HEK293 (cell line): Measurements from ENCODE around the gene INTS7.

Experiments used
- CTCF ChIA-PET: fragments of 350-600 bp; formaldehyde crosslinking; extraction: SDS; loops from one replicate; lab custom pipeline; 2021; ENCODE audit warnings: antibody characterized with exemption; lab: Yijun Ruan, JAX
- POLR2A ChIA-PET: fragments of 300-600 bp; formaldehyde crosslinking; extraction: SDS; loops from one replicate; lab custom pipeline; 2020; ENCODE audit warnings: antibody characterized with exemption, inconsistent platforms; lab: Yijun Ruan, JAX
- H3K27ac ChIP-seq: fragments of 200-500 bp; sonication (Bioruptor generic); 2 replicates; pipeline ENCODE4 v1.5.1; 2014; ENCODE audit warnings: low read depth, low read length, control low read depth, inconsistent platforms; ENCODE audit errors: extremely low read depth
- H3K36me3 ChIP-seq, 2 experiments: fragments of 200-500 bp in 1 of 2; sonication (Bioruptor generic) in 1 of 2; 1 replicate in 1 of 2; 2 replicates in 1 of 2; pipeline ENCODE4 v1.5.1; 2014 to 2017; ENCODE audit warnings: inconsistent platforms in 2 of 2, low read length in 2 of 2; ENCODE audit not compliant: control insufficient read depth in 2 of 2, insufficient read depth in 1 of 2
- H3K4me1 ChIP-seq: fragments of 200-500 bp; sonication (Bioruptor generic); 2 replicates; pipeline ENCODE4 v1.5.1; 2014; ENCODE audit warnings: mild to moderate bottlenecking, low read length, inconsistent platforms; ENCODE audit not compliant: control insufficient read depth, insufficient read depth
- H3K4me3 ChIP-seq: 2 replicates; pipeline ENCODE4 v1.5.1; 2011; ENCODE audit warnings: low read depth, mild to moderate bottlenecking, control low read depth, low read length, moderate library complexity
- H3K9me3 ChIP-seq: fragments of 200-500 bp; sonication (Bioruptor generic); 2 replicates; pipeline ENCODE4 v1.5.1; 2014; ENCODE audit warnings: low read depth, low read length, inconsistent platforms; ENCODE audit not compliant: control insufficient read depth, insufficient read depth
- GLIS1 ChIP-seq: fragments of 450-650 bp; formaldehyde crosslinking; IDR thresholded peaks from 2 replicates; pipeline ENCODE4 v1.5.1; 2016; ENCODE audit warnings: missing biosample characterization, missing genetic modification characterization
- HOXD13 ChIP-seq: sonication (generic); formaldehyde crosslinking; IDR thresholded peaks from 2 replicates; pipeline ENCODE4 v1.8.0; 2022; ENCODE audit warnings: missing genetic modification reagents, borderline replicate concordance
- PRDM10 ChIP-seq: fragments of 450-650 bp; formaldehyde crosslinking; IDR thresholded peaks from 2 replicates; pipeline ENCODE4 v1.5.1; 2016; ENCODE audit warnings: missing biosample characterization, missing genetic modification characterization
- ZFP41 ChIP-seq: fragments of 450-650 bp; formaldehyde crosslinking; IDR thresholded peaks from 2 replicates; pipeline ENCODE4 v1.5.1; 2016; ENCODE audit warnings: missing biosample characterization, missing genetic modification characterization, borderline replicate concordance
- ZNF19 ChIP-seq: fragments of 450-650 bp; formaldehyde crosslinking; IDR thresholded peaks from 2 replicates; pipeline ENCODE4; 2016; ENCODE audit warnings: missing biosample characterization, missing genetic modification characterization, low read depth
- ZNF26 ChIP-seq: fragments of 450-650 bp; formaldehyde crosslinking; IDR thresholded peaks from 2 replicates; pipeline ENCODE4 v1.5.1; 2016; ENCODE audit warnings: missing biosample characterization, missing genetic modification characterization
- ZNF510 ChIP-seq: fragments of 450-650 bp; formaldehyde crosslinking; IDR thresholded peaks from 2 replicates; pipeline ENCODE4 v1.5.1; 2018; ENCODE audit warnings: mild to moderate bottlenecking, missing genetic modification characterization, missing biosample characterization; ENCODE audit not compliant: insufficient replicate concordance
- ZNF514 ChIP-seq: fragments of 450-650 bp; formaldehyde crosslinking; IDR thresholded peaks from 2 replicates; pipeline ENCODE4 v1.5.1; 2016; ENCODE audit warnings: missing biosample characterization, missing genetic modification characterization
- ZNF580 ChIP-seq: fragments of 450-650 bp; formaldehyde crosslinking; IDR thresholded peaks from 2 replicates; pipeline ENCODE4 v1.5.1; 2016; ENCODE audit warnings: missing biosample characterization, missing genetic modification characterization
- ZNF610 ChIP-seq: fragments of 450-650 bp; formaldehyde crosslinking; IDR thresholded peaks from 2 replicates; pipeline ENCODE4 v1.5.1; 2016; ENCODE audit warnings: missing biosample characterization, missing genetic modification characterization, borderline replicate concordance
- ZNF629 ChIP-seq: fragments of 450-650 bp; formaldehyde crosslinking; IDR thresholded peaks from 2 replicates; pipeline ENCODE4 v1.5.1; 2017; ENCODE audit warnings: missing biosample characterization, missing genetic modification characterization
- ZNF660 ChIP-seq: fragments of 450-650 bp; IDR thresholded peaks from 2 replicates; pipeline ENCODE4 v1.5.1; 2018; ENCODE audit warnings: missing biosample characterization, mild to moderate bottlenecking, missing genetic modification characterization
- ZXDB ChIP-seq: fragments of 450-650 bp; formaldehyde crosslinking; IDR thresholded peaks from 2 replicates; pipeline ENCODE4 v1.5.1; 2016; ENCODE audit warnings: missing biosample characterization, missing genetic modification characterization
- TF ChIP-seq, protein P1 (sequence below): fragments of 450-650 bp; formaldehyde crosslinking; IDR thresholded peaks from 2 replicates; pipeline ENCODE4 v1.5.1; 2017; ENCODE audit warnings: missing biosample characterization, missing genetic modification characterization
- TF ChIP-seq, protein P2 (sequence below): fragments of 450-650 bp; formaldehyde crosslinking; conservative IDR thresholded peaks from 2 replicates; pipeline ENCODE4 v1.5.1; 2016; ENCODE audit warnings: low read depth, missing biosample characterization, missing genetic modification characterization

The INTS7 gene

GRCh38 chr1:211892577-211892976 is 142.8 kb downstream of the INTS7 start (continued):
- no peak for TF ChIP-seq ZNF629 (tag by site-specific recombination)

DNA sequence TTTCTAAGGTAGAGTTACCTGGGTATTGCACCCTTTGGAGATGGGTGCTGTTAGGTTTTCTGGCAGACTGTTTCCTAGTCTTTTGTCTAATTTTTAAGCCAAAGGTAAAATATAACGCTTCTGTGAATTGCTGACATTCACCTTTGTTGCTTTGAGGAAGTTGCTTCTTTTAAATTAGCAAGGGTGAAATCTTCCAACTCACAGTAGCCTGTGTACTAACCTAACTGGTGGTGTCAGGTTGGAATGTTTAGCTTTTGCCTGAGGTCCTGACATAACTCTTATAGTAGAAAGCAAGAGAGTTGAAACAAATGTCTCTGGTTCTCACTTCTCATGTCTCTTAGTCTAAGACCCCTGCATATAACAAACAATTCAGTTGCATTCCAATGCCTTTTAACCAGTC is 143.6 kb downstream of the INTS7 start:
- ChIA-PET CTCF (no interaction called here), POLR2A (no interaction called here)
- Histone ChIP-seq H3K9me3 (no peaks in the 10 kb centered on the region), H3K27ac (no peak overlapping the region), H3K36me3 (no peaks in the 10 kb centered on the region), H3K4me3 (no peak overlapping the region), H3K4me1 (no peaks in the 10 kb centered on the region)
- TF ChIP-seq, protein P1, sequence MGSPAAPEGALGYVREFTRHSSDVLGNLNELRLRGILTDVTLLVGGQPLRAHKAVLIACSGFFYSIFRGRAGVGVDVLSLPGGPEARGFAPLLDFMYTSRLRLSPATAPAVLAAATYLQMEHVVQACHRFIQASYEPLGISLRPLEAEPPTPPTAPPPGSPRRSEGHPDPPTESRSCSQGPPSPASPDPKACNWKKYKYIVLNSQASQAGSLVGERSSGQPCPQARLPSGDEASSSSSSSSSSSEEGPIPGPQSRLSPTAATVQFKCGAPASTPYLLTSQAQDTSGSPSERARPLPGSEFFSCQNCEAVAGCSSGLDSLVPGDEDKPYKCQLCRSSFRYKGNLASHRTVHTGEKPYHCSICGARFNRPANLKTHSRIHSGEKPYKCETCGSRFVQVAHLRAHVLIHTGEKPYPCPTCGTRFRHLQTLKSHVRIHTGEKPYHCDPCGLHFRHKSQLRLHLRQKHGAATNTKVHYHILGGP (tag by site-specific recombination): no peak
- TF ChIP-seq ZNF660 (tag by site-specific recombination) (no peak), ZFP41 (tag by site-specific recombination) (no peak), GLIS1 (no peak), ZNF510 (tag by site-specific recombination) (no peak), ZXDB (no peak), ZNF26 (tag by site-specific recombination) (no peak), ZNF610 (tag by site-specific recombination) (no peak), PRDM10 (no peak), ZNF514 (tag by site-specific recombination) (no peak), ZNF19 (tag by site-specific recombination) (no peak), ZNF580 (tag by site-specific recombination) (no peak), HOXD13 (no peak)
- TF ChIP-seq, protein P2, sequence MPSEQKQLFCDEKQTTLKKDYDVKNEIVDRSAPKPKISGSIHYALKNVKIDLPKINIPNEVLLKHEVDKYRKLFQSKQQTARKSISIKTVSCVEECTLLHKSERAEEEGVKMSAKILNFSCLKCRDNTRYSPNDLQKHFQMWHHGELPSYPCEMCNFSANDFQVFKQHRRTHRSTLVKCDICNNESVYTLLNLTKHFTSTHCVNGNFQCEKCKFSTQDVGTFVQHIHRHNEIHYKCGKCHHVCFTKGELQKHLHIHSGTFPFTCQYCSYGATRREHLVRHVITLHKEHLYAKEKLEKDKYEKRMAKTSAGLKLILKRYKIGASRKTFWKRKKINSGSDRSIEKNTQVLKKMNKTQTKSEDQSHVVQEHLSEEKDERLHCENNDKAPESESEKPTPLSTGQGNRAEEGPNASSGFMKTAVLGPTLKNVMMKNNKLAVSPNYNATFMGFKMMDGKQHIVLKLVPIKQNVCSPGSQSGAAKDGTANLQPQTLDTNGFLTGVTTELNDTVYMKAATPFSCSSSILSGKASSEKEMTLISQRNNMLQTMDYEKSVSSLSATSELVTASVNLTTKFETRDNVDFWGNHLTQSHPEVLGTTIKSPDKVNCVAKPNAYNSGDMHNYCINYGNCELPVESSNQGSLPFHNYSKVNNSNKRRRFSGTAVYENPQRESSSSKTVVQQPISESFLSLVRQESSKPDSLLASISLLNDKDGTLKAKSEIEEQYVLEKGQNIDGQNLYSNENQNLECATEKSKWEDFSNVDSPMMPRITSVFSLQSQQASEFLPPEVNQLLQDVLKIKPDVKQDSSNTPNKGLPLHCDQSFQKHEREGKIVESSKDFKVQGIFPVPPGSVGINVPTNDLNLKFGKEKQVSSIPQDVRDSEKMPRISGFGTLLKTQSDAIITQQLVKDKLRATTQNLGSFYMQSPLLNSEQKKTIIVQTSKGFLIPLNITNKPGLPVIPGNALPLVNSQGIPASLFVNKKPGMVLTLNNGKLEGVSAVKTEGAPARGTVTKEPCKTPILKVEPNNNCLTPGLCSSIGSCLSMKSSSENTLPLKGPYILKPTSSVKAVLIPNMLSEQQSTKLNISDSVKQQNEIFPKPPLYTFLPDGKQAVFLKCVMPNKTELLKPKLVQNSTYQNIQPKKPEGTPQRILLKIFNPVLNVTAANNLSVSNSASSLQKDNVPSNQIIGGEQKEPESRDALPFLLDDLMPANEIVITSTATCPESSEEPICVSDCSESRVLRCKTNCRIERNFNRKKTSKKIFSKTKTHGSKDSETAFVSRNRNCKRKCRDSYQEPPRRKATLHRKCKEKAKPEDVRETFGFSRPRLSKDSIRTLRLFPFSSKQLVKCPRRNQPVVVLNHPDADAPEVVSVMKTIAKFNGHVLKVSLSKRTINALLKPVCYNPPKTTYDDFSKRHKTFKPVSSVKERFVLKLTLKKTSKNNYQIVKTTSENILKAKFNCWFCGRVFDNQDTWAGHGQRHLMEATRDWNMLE (tag by site-specific recombination): no peak
